SU-DHL-6 (cell line): ENCODE data around the gene EPN1.

Experiments
- H2AFZ ChIP-seq: fragments of 200-600 bp; sonication (generic); 2 replicates; pipeline ENCODE4 v1.6.1; 2014; ENCODE audit warnings: low read depth, mild to moderate bottlenecking, moderate library complexity, mixed read lengths, antibody characterized with exemption, low read length; ENCODE audit not compliant: severe bottlenecking
- H3F3A ChIP-seq: fragments of 200-600 bp; shearing (Covaris generic); 2 replicates; pipeline ENCODE4 v1.6.0; 2016; ENCODE audit warnings: antibody characterized with exemption, mild to moderate bottlenecking; ENCODE audit not compliant: insufficient read depth
- H3K27ac ChIP-seq: fragments of 200-600 bp; sonication (generic); 2 replicates; pipeline ENCODE4 v1.5.1; 2016; ENCODE audit warnings: low read depth, mild to moderate bottlenecking, low read length, moderate library complexity, mixed read lengths
- H3K27me3 ChIP-seq: fragments of 200-600 bp; sonication (generic), shearing (Covaris generic); 2 replicates; pipeline ENCODE4 v1.6.0; 2014; ENCODE audit warnings: mild to moderate bottlenecking, low read length
- H3K36me3 ChIP-seq: fragments of 200-600 bp; sonication (generic); 2 replicates; pipeline ENCODE4 v1.6.1; 2014; ENCODE audit warnings: mild to moderate bottlenecking, low read length, mixed read lengths
- H3K4me2 ChIP-seq: fragments of 300-600, 200-600 bp; shearing (Covaris generic), sonication (generic); 2 replicates; pipeline ENCODE4 v1.6.0; 2014; ENCODE audit warnings: low read length, low read depth, mild to moderate bottlenecking; ENCODE audit not compliant: poor library complexity, severe bottlenecking
- H3K4me3 ChIP-seq: fragments of 200-600 bp; sonication (generic); 2 replicates; pipeline ENCODE4 v1.5.1; 2014; ENCODE audit warnings: antibody characterized with exemption, low read length, mild to moderate bottlenecking, mixed read lengths; ENCODE audit not compliant: insufficient read depth, poor library complexity, severe bottlenecking
- H3K79me2 ChIP-seq: fragments of 200-600 bp; sonication (generic); 2 replicates; pipeline ENCODE4 v1.6.1; 2014; ENCODE audit warnings: mild to moderate bottlenecking, low read length, moderate library complexity; ENCODE audit not compliant: insufficient read depth
- H3K9ac ChIP-seq: fragments of 200-600 bp; sonication (generic); 2 replicates; pipeline ENCODE4 v1.7.0; 2014; ENCODE audit warnings: mild to moderate bottlenecking, low read length
- H3K9me2 ChIP-seq: fragments of 200-600 bp; sonication (generic); replicated peaks from 2 replicates; pipeline ENCODE4 v1.6.1; 2014; ENCODE audit warnings: low read length; ENCODE audit not compliant: insufficient read depth
- H3K9me3 ChIP-seq: fragments of 200-600 bp; sonication (generic); 2 replicates; pipeline ENCODE4 v1.6.1; 2014; ENCODE audit warnings: low read length, mixed read lengths; ENCODE audit not compliant: insufficient read depth
- H4K20me1 ChIP-seq: fragments of 200-600 bp; sonication (generic); 2 replicates; pipeline ENCODE4 v1.6.1; 2014; ENCODE audit warnings: low read depth, mild to moderate bottlenecking, antibody characterized with exemption, low read length, moderate library complexity, mixed read lengths
- CTCF ChIP-seq: fragments of 200-600 bp; sonication (generic); IDR thresholded peaks from one replicate; pipeline ENCODE4 v1.5.1; 2017; ENCODE audit warnings: antibody characterized with exemption, mild to moderate bottlenecking, low read length, moderate library complexity; ENCODE audit not compliant: insufficient read depth, poor library complexity, severe bottlenecking
- EZH2phosphoT487 ChIP-seq: fragments of 200-600 bp; sonication (generic), shearing (Covaris generic); conservative IDR thresholded peaks from 2 replicates; pipeline ENCODE4 v1.6.1; 2018; ENCODE audit warnings: mild to moderate bottlenecking, antibody characterized with exemption, low read length, moderate library complexity, mixed read lengths

The EPN1 gene

DNA sequence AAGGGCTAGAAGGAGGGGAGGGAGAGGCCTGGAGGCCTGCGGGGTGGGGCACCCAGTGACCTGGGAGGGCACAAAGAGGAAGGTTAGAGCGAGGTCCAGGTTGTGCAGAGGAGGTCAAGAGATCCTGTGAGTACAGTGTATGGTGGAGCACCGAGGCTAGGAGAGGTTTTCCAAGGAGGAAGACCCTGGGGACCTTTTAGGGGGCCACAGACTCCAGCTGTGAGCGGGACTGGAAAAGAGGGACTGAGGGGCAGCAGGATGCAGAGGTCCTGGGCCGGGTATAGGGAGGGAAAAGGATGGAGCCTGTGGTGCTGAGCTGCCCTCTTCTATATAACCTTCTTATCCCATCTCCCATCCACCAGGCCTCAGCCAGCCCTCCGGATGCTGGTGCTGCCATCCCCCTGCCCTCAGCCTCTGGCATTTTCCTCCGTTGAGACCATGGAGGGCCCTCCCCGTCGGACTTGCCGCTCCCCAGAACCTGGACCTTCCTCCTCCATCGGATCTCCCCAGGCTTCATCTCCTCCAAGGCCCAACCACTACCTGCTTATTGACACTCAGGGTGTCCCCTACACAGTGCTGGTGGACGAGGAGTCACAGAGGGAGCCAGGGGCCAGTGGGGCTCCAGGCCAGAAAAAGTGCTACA lies 30.7 kb upstream of the EPN1 start:
- H3K27ac ChIP-seq, result peak overlapping the region; percentile 90
- H3K9me3 ChIP-seq, result no peaks in the 10 kb centered on the region
- H3K9ac ChIP-seq, result peak overlapping the region; percentile 98
- H4K20me1 ChIP-seq, result no peaks in the 10 kb centered on the region
- H3K36me3 ChIP-seq, result no peaks in the 10 kb centered on the region; the same call in 1 of the 2 replicates
- H3K9me2 ChIP-seq, result no peaks in the 10 kb centered on the region
- no peak overlapping the region for H2AFZ ChIP-seq
- H3K4me2 ChIP-seq, result peak overlapping the region; percentile 71
- H3F3A ChIP-seq, result peaks cover 54% of the 10 kb centered on the region
- H3K27me3 ChIP-seq, result no peaks in the 10 kb centered on the region
- peaks cover 24% of the 10 kb centered on the region for H3K79me2 ChIP-seq
- no peak for TF ChIP-seq EZH2phosphoT487
- TF ChIP-seq CTCF, result no peak
- peak overlapping the region; percentile 99 for H3K4me3 ChIP-seq

DNA sequence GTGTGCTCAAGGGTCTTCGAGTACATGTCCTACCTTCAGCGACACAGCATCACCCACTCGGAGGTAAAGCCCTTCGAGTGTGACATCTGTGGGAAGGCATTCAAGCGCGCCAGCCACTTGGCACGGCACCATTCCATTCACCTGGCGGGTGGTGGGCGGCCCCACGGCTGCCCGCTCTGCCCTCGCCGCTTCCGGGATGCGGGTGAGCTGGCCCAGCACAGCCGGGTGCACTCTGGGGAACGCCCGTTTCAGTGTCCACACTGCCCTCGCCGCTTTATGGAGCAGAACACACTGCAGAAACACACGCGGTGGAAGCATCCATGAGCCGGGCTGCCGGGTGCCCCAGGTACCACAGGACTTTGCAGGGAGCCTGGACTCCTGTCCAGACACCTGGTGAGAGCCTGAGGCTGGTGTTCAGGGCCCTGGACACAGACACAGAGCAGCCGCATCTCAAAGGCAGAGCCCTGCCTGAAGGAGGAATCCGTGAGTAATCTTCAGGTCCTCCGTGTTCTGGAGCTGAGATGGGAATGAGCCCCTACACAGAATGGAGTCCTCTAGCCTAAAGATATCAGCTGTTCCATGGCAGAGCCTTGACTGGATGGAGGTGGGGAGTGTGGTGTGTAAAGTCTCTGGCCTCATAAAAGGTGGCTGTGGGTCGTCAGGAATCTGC lies 30.0 kb upstream of the EPN1 start:
- peak overlapping the region; percentile 98 for H3K9ac ChIP-seq
- H3K4me3 ChIP-seq, result peak overlapping the region; percentile 99
- peak overlapping the region; percentile 90 for H3K27ac ChIP-seq
- no peaks in the 10 kb centered on the region; the same call in 1 of the 2 replicates for H3K36me3 ChIP-seq
- H3K4me2 ChIP-seq, result peak overlapping the region; percentile 71
- no peaks in the 10 kb centered on the region for H3K9me2 ChIP-seq
- H2AFZ ChIP-seq, result no peak overlapping the region
- H3F3A ChIP-seq, result peaks cover 51% of the 10 kb centered on the region
- H3K27me3 ChIP-seq, result no peaks in the 10 kb centered on the region
- no peak for TF ChIP-seq EZH2phosphoT487
- TF ChIP-seq CTCF, result no peak
- no peaks in the 10 kb centered on the region for H4K20me1 ChIP-seq
- peaks cover 24% of the 10 kb centered on the region for H3K79me2 ChIP-seq
- H3K9me3 ChIP-seq, result no peaks in the 10 kb centered on the region

- H3K27ac ChIP-seq, result peak overlapping the region; percentile 90
- H3K4me2 ChIP-seq, result peak overlapping the region; percentile 71
- H3K9me3 ChIP-seq, result no peaks in the 10 kb centered on the region
- H2AFZ ChIP-seq, result no peak overlapping the region
- H4K20me1 ChIP-seq, result no peaks in the 10 kb centered on the region
- peak overlapping the region; percentile 98 for H3K9ac ChIP-seq
- no peaks in the 10 kb centered on the region; the same call in 1 of the 2 replicates for H3K36me3 ChIP-seq
- peaks cover 48% of the 10 kb centered on the region for H3F3A ChIP-seq
- H3K27me3 ChIP-seq, result no peaks in the 10 kb centered on the region
- H3K79me2 ChIP-seq, result peaks cover 24% of the 10 kb centered on the region
- H3K9me2 ChIP-seq, result no peaks in the 10 kb centered on the region
- TF ChIP-seq CTCF (no peak), EZH2phosphoT487 (no peak)
- H3K4me3 ChIP-seq, result peak overlapping the region; percentile 99
Measured at GRCh38 chr19:55645512-55645881, 29.5 kb upstream of the EPN1 start.
